K562 (cell line): Measurements from ENCODE around the gene SEC24C. TPM values are rescaled to one million over a fixed set of nuclear protein-coding genes. Genes with fewer than 3 reads are reported as not detected.

Experiments used
- E4F1 ChIP-seq: fragments of 250-450 bp; sonication (Bioruptor Pico); IDR thresholded peaks from 2 replicates; pipeline ENCODE4 v1.5.0; 2021; ENCODE audit warnings: mild to moderate bottlenecking, borderline replicate concordance
- STAT6 ChIP-seq: sonication (generic); formaldehyde crosslinking; IDR thresholded peaks from 2 replicates; pipeline ENCODE4 v1.8.1; 2023; ENCODE audit warnings: mild to moderate bottlenecking, missing genetic modification reagents
- ZBTB40 ChIP-seq, 2 experiments: fragments of 450-650 bp in 1 of 2; sonication (generic) in 1 of 2; formaldehyde crosslinking in 1 of 2; IDR thresholded peaks; 2 replicates each; pipeline versions ENCODE4 v1.7.1 to v1.9.0; 2016 to 2022; ENCODE audit warnings: inconsistent platforms in 1 of 2, mild to moderate bottlenecking in 1 of 2, missing genetic modification reagents in 1 of 2
- ZNF76 ChIP-seq: fragments of 250-450 bp; sonication (Bioruptor Pico); IDR thresholded peaks from 2 replicates; pipeline ENCODE4 v1.4.0; 2020; ENCODE audit warnings: mild to moderate bottlenecking, moderate library complexity, borderline replicate concordance
- polyA plus RNA-seq, 8 experiments: library from polyadenylated mRNA; depleted of rRNA in 4 of 8; stranded (reverse) in 5 of 8; unstranded in 3 of 8; fragments of >200 nt; fragmentation: Nextera tagmentation in 2 of 8; fragmentation: Illumina TruSeq in 1 of 8; extraction: Ambion mirVana in 2 of 8; extraction: Trizol in 1 of 8; gene quantifications; 2 replicates each; pipeline versions ENCODE4 v1.2.1 to v1.2.3, GENCODE V29; 2011 to 2014; ENCODE audit warnings: inconsistent platforms in 1 of 8, missing spikeins in 1 of 8
- total RNA-seq, 7 experiments: library from RNA; depleted of rRNA in 6 of 7; stranded (reverse); fragments of >200 nt in 6 of 7; fragmentation: Illumina TruSeq in 2 of 7; extraction: Trizol in 2 of 7; gene quantifications; 2 replicates each; pipeline versions ENCODE4 v1.2.1 to v1.2.3, GENCODE V29; 2011 to 2021; ENCODE audit warnings: low replicate concordance in 1 of 7

The SEC24C gene
- total and polyA plus RNA-seq, 9 of the 15 experiments (the other 6 are each of a cell fraction or from before 2014, with no cell fraction given), result 19.0 to 115 (median 70.5) TPM

GRCh38 chr10:73785211-73785720 is 41.1 kb downstream of the SEC24C start, which contains the start of gene ZSWIM8 (continued):
- peak; percentile 98 for TF ChIP-seq ZBTB40 (IDR thresholded peaks at IDR 0.05)
- no peak for TF ChIP-seq ZBTB40 (CRISPR knock-in tag; IDR thresholded peaks at IDR 0.05)
- no peak for TF ChIP-seq E4F1 (CRISPR knock-in tag)
- TF ChIP-seq STAT6 (CRISPR knock-in tag), result no peak; the same call in 1 of the 2 replicates
- TF ChIP-seq ZNF76, result peak; percentile 26; the same call in 1 of the 2 replicates
